Tibial artery (tissue), 4 donors: ENCODE measurements around the gene MARK4.

Experiments used
- DNase-seq, 2 donors: peaks; one replicate each; pipeline ENCODE4 v3.0.0-alpha.2; 2019
- H3K27ac ChIP-seq, 2 donors: fragments of 200-600 bp; sonication (generic) in 1 of 2; 1 replicate in 1 of 2; 2 replicates in 1 of 2; pipeline ENCODE4 v1.5.1; 2018 to 2019; ENCODE audit warnings: mild to moderate bottlenecking in 1 of 2
- H3K27me3 ChIP-seq, 2 donors: fragments of 200-600 bp; sonication (generic) in 1 of 2; one replicate each; pipeline versions ENCODE4 v1.5.1 to v1.6.0; 2016 to 2019
- H3K36me3 ChIP-seq, 3 donors: fragments of 200-600 bp; sonication (generic) in 2 of 3; one replicate each; pipeline ENCODE4 v1.5.1; 2016 to 2019; ENCODE audit warnings: mild to moderate bottlenecking in 2 of 3
- H3K4me1 ChIP-seq, 4 donors: fragments of 200-600 bp; sonication (generic) in 2 of 4; 1 replicate in 3 of 4; 2 replicates in 1 of 4; pipeline ENCODE4 v1.5.1; 2016 to 2019
- H3K4me3 ChIP-seq, 2 donors: fragments of 200-600 bp; sonication (generic) in 1 of 2; 1 replicate in 1 of 2; 2 replicates in 1 of 2; pipeline ENCODE4 v1.5.1; 2018 to 2019; ENCODE audit warnings: mild to moderate bottlenecking in 2 of 2
- H3K9me3 ChIP-seq, 3 donors: fragments of 200-600 bp; sonication (generic) in 1 of 3; one replicate each; pipeline ENCODE4 v1.5.1; 2016 to 2019
- CTCF ChIP-seq, 2 experiments: fragments of 200-600 bp in 1 of 2; fragments of 450-650 bp in 1 of 2; IDR thresholded peaks; one replicate each; pipeline ENCODE4 v1.5.1; 2017 to 2019; ENCODE audit warnings: antibody characterized with exemption in 2 of 2, mild to moderate bottlenecking in 1 of 2, moderate library complexity in 1 of 2
- intact Hi-C: fragments of 100-400 bp; cut with DNase I; formaldehyde crosslinking; loops from one replicate; pipeline ENCODE4 v1.15.0; 2023; ENCODE audit warnings: low total_unique reads

Gene MARK4

GRCh38 chr19:45339629-45340028, 88.6 kb downstream of the MARK4 start:
- intact Hi-C loops, result no loop called here
- H3K9me3 ChIP-seq, result no peaks in the 10 kb centered on the region

GRCh38 chr19:45340232-45340898, 89.3 kb downstream of the MARK4 start, which contains the start of gene KLC3:
Gene KLC3 (plus strand): TSS chr19:45340750. CDS start chr19:45345542, 4,792 bp downstream.
- Histone ChIP-seq H3K36me3 (no peaks in the 10 kb centered on the region), H3K27ac (no peak within 1 kb of the TSS), H3K4me3 (no peak within 1 kb of the TSS), H3K4me1 (peaks cover 0 to 15% (median 8%) of the 10 kb centered on the region in 4 donors), H3K27me3 (peaks cover 0 to 61% of the 10 kb centered on the region in 2 donors), H3K9me3 (no peaks in the 10 kb centered on the region)
- TF ChIP-seq CTCF (IDR thresholded peaks at IDR 0.05), result no peak
- intact Hi-C loops, result no loop called here
- DNase-seq, result no peak

More at GRCh38 chr19:45339629-45340028, 88.6 kb downstream of the MARK4 start:
- H3K4me3 ChIP-seq, result no peak overlapping the region
- DNase-seq, result no peak
- no peak overlapping the region for H3K27ac ChIP-seq
- TF ChIP-seq CTCF (IDR thresholded peaks at IDR 0.05), result no peak
- H3K27me3 ChIP-seq, result peaks cover 0 to 56% of the 10 kb centered on the region in 2 donors
- peaks cover 0 to 15% (median 8%) of the 10 kb centered on the region in 4 donors for H3K4me1 ChIP-seq
- no peaks in the 10 kb centered on the region for H3K36me3 ChIP-seq

GRCh38 chr19:45340899-45341453, 89.9 kb downstream of the MARK4 start:
- no peaks in the 10 kb centered on the region for H3K9me3 ChIP-seq
- peaks cover 0 to 66% of the 10 kb centered on the region in 2 donors for H3K27me3 ChIP-seq
- no peak for TF ChIP-seq CTCF (IDR thresholded peaks at IDR 0.05)
- no peak for DNase-seq
- no peak overlapping the region for H3K4me3 ChIP-seq
- peaks cover 0 to 15% (median 8%) of the 10 kb centered on the region in 4 donors for H3K4me1 ChIP-seq
- H3K36me3 ChIP-seq, result no peaks in the 10 kb centered on the region
- intact Hi-C loops, result no loop called here
- H3K27ac ChIP-seq, result no peak overlapping the region

- intact Hi-C loops, result no loop called here
- H3K9me3 ChIP-seq, result no peaks in the 10 kb centered on the region
- peaks cover 0 to 15% (median 8%) of the 10 kb centered on the region in 4 donors for H3K4me1 ChIP-seq
- H3K4me3 ChIP-seq, result no peak overlapping the region
- no peak for TF ChIP-seq CTCF (IDR thresholded peaks at IDR 0.05)
- no peak for DNase-seq
- H3K27me3 ChIP-seq, result peaks cover 0 to 75% of the 10 kb centered on the region in 2 donors
- H3K27ac ChIP-seq, result no peak overlapping the region
- H3K36me3 ChIP-seq, result no peaks in the 10 kb centered on the region
Measured at GRCh38 chr19:45342911-45343310, 91.8 kb downstream of the MARK4 start.

GRCh38 chr19:45344621-45345505, 93.8 kb downstream of the MARK4 start:
- no peak for TF ChIP-seq CTCF (IDR thresholded peaks at IDR 0.05)
- Histone ChIP-seq H3K36me3 (peaks cover 0 to 5% (median 0%) of the 10 kb centered on the region in 3 donors), H3K27ac (no peak overlapping the region), H3K9me3 (no peaks in the 10 kb centered on the region), H3K4me1 (peaks cover 0 to 9% (median 7%) of the 10 kb centered on the region in 4 donors), H3K4me3 (no peak overlapping the region), H3K27me3 (peaks cover 0 to 69% of the 10 kb centered on the region in 2 donors)
- no peak for DNase-seq
- intact Hi-C loops, result no loop called here
